ENCODE measurements around the gene PEX10. TPM values are rescaled to one million over a fixed set of nuclear protein-coding genes. Genes with fewer than 3 reads are reported as not detected.

Gene PEX10
- 19.2 to 23.7 TPM (median 23.0 TPM) in 5 replicates for total RNA-seq (2022; extraction: Qiagen RNA extraction; ENCODE audit: low read depth)

DNA sequence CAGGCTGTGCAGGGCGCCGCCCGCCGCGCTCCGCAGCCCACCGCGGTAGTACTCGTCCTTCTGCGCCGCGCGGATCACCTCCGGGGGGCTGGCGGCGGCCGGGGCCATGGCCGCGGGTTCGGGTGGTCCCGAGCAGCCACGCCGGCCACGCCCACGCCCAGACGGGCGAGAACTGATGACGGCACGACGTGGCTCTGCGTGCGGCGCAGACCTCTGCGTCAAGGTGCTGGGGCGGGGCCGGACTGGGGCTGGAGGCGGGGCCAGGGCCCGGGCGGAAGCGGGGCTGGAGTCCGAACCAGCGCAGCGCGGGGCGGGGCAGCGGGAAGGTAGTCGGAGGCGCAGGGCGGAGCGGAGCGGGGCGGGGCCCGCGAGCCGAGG lies at the start of gene PEX10:
PEX10 (minus strand) TSS at position 170 of the 378 bp plus-strand sequence; CDS start at position 108, 62 bp downstream.

DNA sequence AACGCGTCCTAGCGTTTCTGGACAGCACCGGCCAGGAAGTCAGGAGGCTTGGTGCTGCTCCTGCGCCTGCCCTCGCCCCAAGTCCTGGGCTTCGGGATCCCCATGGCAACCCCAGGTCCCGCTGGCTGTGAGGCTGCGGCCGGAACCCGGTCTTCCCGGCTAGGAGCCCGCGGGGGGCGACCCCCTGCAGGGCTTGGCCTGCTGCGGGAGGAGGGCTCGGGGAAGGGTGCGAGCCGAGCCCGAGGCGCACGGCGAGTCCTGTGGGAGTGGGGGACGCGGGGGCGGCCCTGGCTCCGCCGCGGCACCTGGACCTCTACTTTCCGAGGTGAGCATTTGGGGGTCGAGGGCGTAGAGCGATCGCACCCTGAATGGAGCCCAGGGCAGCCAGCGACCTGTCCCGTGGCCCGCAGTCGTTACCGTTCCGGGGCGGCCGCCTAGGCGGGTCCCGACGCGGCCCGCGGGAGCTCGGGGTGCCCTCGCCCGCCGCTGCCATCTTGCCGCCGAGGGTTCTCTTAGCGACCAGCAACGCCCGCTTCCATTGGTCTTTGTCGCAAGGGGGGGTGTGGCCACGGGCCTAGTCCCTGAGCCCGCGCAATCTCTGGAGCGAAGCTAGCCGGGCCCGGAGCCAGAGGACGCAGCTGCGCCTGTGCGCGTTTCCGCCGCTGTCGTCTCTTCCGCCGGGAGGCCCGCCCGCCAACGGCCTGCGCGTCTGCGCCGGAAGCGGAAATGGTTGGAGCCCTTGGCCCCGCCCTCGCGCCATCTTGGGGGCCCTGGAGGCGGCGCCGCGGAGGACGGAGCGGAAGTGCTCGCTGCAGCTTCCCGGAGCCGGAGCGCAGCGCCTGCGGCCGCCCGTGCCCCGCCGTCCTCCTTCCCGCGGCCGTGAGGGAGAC lies 21.1 kb downstream of the PEX10 start, which contains the start of the genes MORN1 and RER1:
MORN1 (minus strand) TSS at position 514 of the 890 bp plus-strand sequence; CDS start at position 493, 21 bp downstream.
RER1 (plus strand) TSS at position 801 of the 890 bp plus-strand sequence. CDS start 3,950 bp downstream, outside the sequence.

Other genes with a start within 250 kb of the PEX10 start
- 36.8 to 60.5 TPM (median 50.0 TPM) in 5 replicates for gene FAAP20, start 217.8 kb downstream of the PEX10 start, total RNA-seq (2022; extraction: Qiagen RNA extraction; ENCODE audit: low read depth)
- gene SKI, start 184.2 kb downstream of the PEX10 start, total RNA-seq (2022; extraction: Qiagen RNA extraction; ENCODE audit: low read depth) = 19.8 to 26.8 TPM (median 24.1 TPM) in 5 replicates
- gene MORN1, start 21.0 kb downstream of the PEX10 start, total RNA-seq (2022; extraction: Qiagen RNA extraction; ENCODE audit: low read depth) = 5.8 to 7.9 TPM (median 6.4 TPM) in 5 replicates
- gene RER1, start 20.7 kb downstream of the PEX10 start, total RNA-seq (2022; extraction: Qiagen RNA extraction; ENCODE audit: low read depth) = 86.2 to 129 TPM (median 125 TPM) in 5 replicates
- gene PLCH2, start 63.7 kb upstream of the PEX10 start, total RNA-seq (2022; extraction: Qiagen RNA extraction; ENCODE audit: low read depth) = 0.12 to 0.36 TPM (median 0.32 TPM) in 5 replicates
- gene PANK4, start 114.0 kb upstream of the PEX10 start, total RNA-seq (2022; extraction: Qiagen RNA extraction; ENCODE audit: low read depth) = 8.4 to 12.8 TPM (median 9.9 TPM) in 5 replicates
- not detected in 5 replicates for gene HES5, start 117.7 kb upstream of the PEX10 start, total RNA-seq (2022; extraction: Qiagen RNA extraction; ENCODE audit: low read depth)
- gene TNFRSF14, start 143.8 kb upstream of the PEX10 start, total RNA-seq (2022; extraction: Qiagen RNA extraction; ENCODE audit: low read depth) = 0.07 to 0.21 TPM (median 0.21 TPM) in 5 replicates
- 17.9 to 22.7 TPM (median 19.4 TPM) in 5 replicates for gene PRXL2B, start 174.2 kb upstream of the PEX10 start, total RNA-seq (2022; extraction: Qiagen RNA extraction; ENCODE audit: low read depth)
- gene MMEL1, start 220.5 kb upstream of the PEX10 start, total RNA-seq (2022; extraction: Qiagen RNA extraction; ENCODE audit: low read depth) = 0.24 to 0.37 TPM in 2 of 5 replicates, not detected in the others

All from A549 treated with DMSO at 1 μM for 4 hours (cell line).